ENCODE measurements around the gene ACAD10.
"Not testable (repeated sequence)": the region's sequence is repeated elsewhere in the genome, so short reads cannot be mapped to it uniquely, and the experiment has no call there.

- TF ChIP-seq POLR2AphosphoS5 (IDR thresholded peaks at IDR 0.05; ENCODE audit: borderline replicate concordance, low read depth, low read length); EZH2 (IDR thresholded peaks at IDR 0.05); FOXP2 (optimal IDR thresholded peaks at IDR 0.05; ENCODE audit: control extremely low read depth, extremely low read length, insufficient read depth): not testable (repeated sequence)
Observed at GRCh38 chr12:111739524-111739923, 53.7 kb downstream of the ACAD10 start.

Measured in SK-N-MC (cell line).